ENCODE measurements around the gene SERTAD3.

GRCh38 chr19:40444000-40444824 lies at the start of gene SERTAD3:
- TF ChIP-seq POLR2AphosphoS5 (IDR thresholded peaks at IDR 0.05; ENCODE audit: low read depth, low read length) (peak; percentile 82), SIN3A (IDR thresholded peaks at IDR 0.05; ENCODE audit: borderline replicate concordance, insufficient read depth, low read length) (peak; percentile 82; the same call in 1 of the 2 replicates)

All from PFSK-1 (cell line).